HG03066 (cell line): ENCODE results near the gene NCF2.

Experiments used
- ATAC-seq: cut with Tn5 transposase; IDR thresholded peaks from one replicate; pipeline ENCODE4 v1.9.1; 2021; ENCODE audit warnings: low read depth; ENCODE audit not compliant: unreplicated experiment

Gene NCF2

GRCh38 chr1:183586455-183586854 lies 3.8 kb downstream of the NCF2 start:
- ATAC-seq, result no peak

- ATAC-seq, result no peak
Observed at GRCh38 chr1:183585038-183585437, 5.2 kb downstream of the NCF2 start.

- no peak for ATAC-seq
Observed at GRCh38 chr1:183584147-183584546, 6.1 kb downstream of the NCF2 start.

GRCh38 chr1:183583466-183583865 lies 6.8 kb downstream of the NCF2 start:
- ATAC-seq, result no peak

GRCh38 chr1:183582021-183582713 lies 8.1 kb downstream of the NCF2 start:
- no peak for ATAC-seq

GRCh38 chr1:183580281-183580682 lies 10.0 kb downstream of the NCF2 start:
- peak; percentile 49 for ATAC-seq

- no peak for ATAC-seq
Observed at GRCh38 chr1:183578856-183579255, 11.4 kb downstream of the NCF2 start.

- ATAC-seq, result no peak
Observed at GRCh38 chr1:183577897-183578465, 12.3 kb downstream of the NCF2 start.

GRCh38 chr1:183576537-183576936 lies 13.7 kb downstream of the NCF2 start:
- ATAC-seq, result no peak

GRCh38 chr1:183575606-183576005 lies 14.7 kb downstream of the NCF2 start:
- ATAC-seq, result no peak

- ATAC-seq, result no peak
Observed at GRCh38 chr1:183572721-183573120, 17.5 kb downstream of the NCF2 start.

GRCh38 chr1:183571678-183572268 lies 18.5 kb downstream of the NCF2 start:
- no peak for ATAC-seq

- ATAC-seq, result no peak
Observed at GRCh38 chr1:183570451-183570850, 19.8 kb downstream of the NCF2 start.

GRCh38 chr1:183569801-183570200 lies 20.5 kb downstream of the NCF2 start:
- no peak for ATAC-seq

- no peak for ATAC-seq
Observed at GRCh38 chr1:183569141-183569540, 21.1 kb downstream of the NCF2 start.

- ATAC-seq, result no peak
Observed at GRCh38 chr1:183568176-183569021, 21.9 kb downstream of the NCF2 start.

GRCh38 chr1:183567584-183567983 lies 22.7 kb downstream of the NCF2 start:
- peak; percentile 64 for ATAC-seq

- no peak for ATAC-seq
Observed at GRCh38 chr1:183566026-183566425, 24.2 kb downstream of the NCF2 start.

GRCh38 chr1:183565261-183565660 lies 25.0 kb downstream of the NCF2 start:
- no peak for ATAC-seq

- no peak for ATAC-seq
Observed at GRCh38 chr1:183562701-183563100, 27.6 kb downstream of the NCF2 start.

GRCh38 chr1:183559061-183559460 lies 31.2 kb downstream of the NCF2 start:
- ATAC-seq, result no peak
